ENCODE results near the gene ACTC1.

GRCh38 chr15:34786206-34786605 lies 9.1 kb downstream of the ACTC1 start:
- TF ChIP-seq CTCF (IDR thresholded peaks at IDR 0.05; ENCODE audit: extremely low read depth in 1 of 2, insufficient read depth in 1 of 2, low read depth in 1 of 2, low read length in 2 of 2) (no peak), POLR2AphosphoS5 (IDR thresholded peaks at IDR 0.05; ENCODE audit: insufficient read depth, low read depth, low read length) (no peak), GATA2 (IDR thresholded peaks at IDR 0.05; ENCODE audit: insufficient read depth, insufficient read length, low read depth, low read length) (no peak), POLR2A (IDR thresholded peaks at IDR 0.05; ENCODE audit: low read depth, low read length) (no peak), JUN (IDR thresholded peaks at IDR 0.05; ENCODE audit: borderline replicate concordance, insufficient read depth, insufficient read length, low read depth) (no peak), FOS (IDR thresholded peaks at IDR 0.05; ENCODE audit: borderline replicate concordance, insufficient read depth, low read length) (no peak), EZH2 (IDR thresholded peaks at IDR 0.05; ENCODE audit: borderline replicate concordance, low read depth, low read length, severe bottlenecking) (no peak), MAX (IDR thresholded peaks at IDR 0.05; ENCODE audit: insufficient read depth, insufficient read length) (no peak), MYC (IDR thresholded peaks at IDR 0.05; ENCODE audit: low read depth, low read length) (no peak)
